PFSK-1 (cell line): ENCODE data around the gene B4GALT6.

Source experiments
- FOXP2 ChIP-seq: optimal IDR thresholded peaks from 2 replicates; pipeline ENCODE3; 2011; ENCODE audit warnings: borderline replicate concordance, control low read depth, inconsistent platforms; ENCODE audit not compliant: insufficient read depth; ENCODE audit errors: extremely low read length, extremely low read depth
- POLR2AphosphoS5 ChIP-seq: IDR thresholded peaks from 2 replicates; pipeline ENCODE4 v1.6.1; 2012; ENCODE audit warnings: low read depth, mild to moderate bottlenecking, control low read depth, low read length, moderate library complexity
- SIN3A ChIP-seq: IDR thresholded peaks from 2 replicates; pipeline ENCODE4 v1.6.1; 2012; ENCODE audit warnings: mild to moderate bottlenecking, low read length, moderate library complexity, borderline replicate concordance; ENCODE audit not compliant: insufficient read depth
- TAF1 ChIP-seq: IDR thresholded peaks from 2 replicates; pipeline ENCODE4 v1.6.1; 2012; ENCODE audit warnings: low read length, control low read depth, borderline replicate concordance; ENCODE audit not compliant: insufficient read depth
- TF ChIP-seq, protein P1 (sequence below), 2 experiments: IDR thresholded peaks; 2 replicates each; pipeline versions ENCODE4 v1.6.1 to v1.8.0; 2011 to 2012; ENCODE audit warnings: low read depth in 2 of 2, low read length in 2 of 2, control low read depth in 1 of 2, inconsistent platforms in 1 of 2, mild to moderate bottlenecking in 1 of 2, moderate library complexity in 1 of 2; ENCODE audit not compliant: insufficient read depth in 1 of 2

The B4GALT6 gene

DNA sequence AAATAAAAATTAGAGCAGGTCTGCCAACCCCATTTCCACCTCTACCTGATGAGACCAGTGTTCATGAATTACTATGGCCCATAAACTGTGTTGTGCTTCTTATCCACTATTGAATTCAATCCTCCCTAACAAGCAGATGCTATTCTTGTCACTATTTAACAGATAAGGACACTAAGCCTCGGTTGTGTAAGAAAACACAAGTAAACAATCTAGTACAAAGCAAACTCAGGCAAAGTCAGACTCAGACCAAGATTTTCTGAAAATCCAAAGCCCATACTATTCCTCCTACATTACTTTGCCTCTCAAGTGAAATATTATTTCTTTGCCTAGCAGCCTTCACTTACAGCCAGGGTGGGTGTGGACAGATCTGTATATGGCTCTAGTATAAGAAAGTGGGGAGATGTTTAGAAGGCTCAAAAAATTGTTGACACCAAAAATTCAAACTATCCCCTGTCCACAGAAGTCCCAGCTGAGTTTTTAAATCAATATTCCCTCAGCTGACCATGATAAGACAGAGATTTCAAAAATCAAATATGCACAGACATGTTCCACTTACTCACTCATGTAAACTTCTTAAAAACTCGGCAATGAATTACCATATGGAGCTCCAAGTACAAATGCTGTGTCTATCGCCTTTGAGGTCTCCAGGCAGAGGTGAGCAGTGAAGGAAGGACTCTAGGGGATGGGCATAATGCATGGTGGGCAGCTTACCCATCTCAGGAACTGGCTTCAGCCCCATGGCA, 108.7 kb downstream of the B4GALT6 start:
- TF ChIP-seq FOXP2, result no peak
- no peak for TF ChIP-seq SIN3A
- no peak for TF ChIP-seq TAF1
- TF ChIP-seq, protein P1, sequence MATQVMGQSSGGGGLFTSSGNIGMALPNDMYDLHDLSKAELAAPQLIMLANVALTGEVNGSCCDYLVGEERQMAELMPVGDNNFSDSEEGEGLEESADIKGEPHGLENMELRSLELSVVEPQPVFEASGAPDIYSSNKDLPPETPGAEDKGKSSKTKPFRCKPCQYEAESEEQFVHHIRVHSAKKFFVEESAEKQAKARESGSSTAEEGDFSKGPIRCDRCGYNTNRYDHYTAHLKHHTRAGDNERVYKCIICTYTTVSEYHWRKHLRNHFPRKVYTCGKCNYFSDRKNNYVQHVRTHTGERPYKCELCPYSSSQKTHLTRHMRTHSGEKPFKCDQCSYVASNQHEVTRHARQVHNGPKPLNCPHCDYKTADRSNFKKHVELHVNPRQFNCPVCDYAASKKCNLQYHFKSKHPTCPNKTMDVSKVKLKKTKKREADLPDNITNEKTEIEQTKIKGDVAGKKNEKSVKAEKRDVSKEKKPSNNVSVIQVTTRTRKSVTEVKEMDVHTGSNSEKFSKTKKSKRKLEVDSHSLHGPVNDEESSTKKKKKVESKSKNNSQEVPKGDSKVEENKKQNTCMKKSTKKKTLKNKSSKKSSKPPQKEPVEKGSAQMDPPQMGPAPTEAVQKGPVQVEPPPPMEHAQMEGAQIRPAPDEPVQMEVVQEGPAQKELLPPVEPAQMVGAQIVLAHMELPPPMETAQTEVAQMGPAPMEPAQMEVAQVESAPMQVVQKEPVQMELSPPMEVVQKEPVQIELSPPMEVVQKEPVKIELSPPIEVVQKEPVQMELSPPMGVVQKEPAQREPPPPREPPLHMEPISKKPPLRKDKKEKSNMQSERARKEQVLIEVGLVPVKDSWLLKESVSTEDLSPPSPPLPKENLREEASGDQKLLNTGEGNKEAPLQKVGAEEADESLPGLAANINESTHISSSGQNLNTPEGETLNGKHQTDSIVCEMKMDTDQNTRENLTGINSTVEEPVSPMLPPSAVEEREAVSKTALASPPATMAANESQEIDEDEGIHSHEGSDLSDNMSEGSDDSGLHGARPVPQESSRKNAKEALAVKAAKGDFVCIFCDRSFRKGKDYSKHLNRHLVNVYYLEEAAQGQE (IDR thresholded peaks at IDR 0.05; ENCODE audit: insufficient read depth in 1 of 2, low read depth in 2 of 2, low read length in 2 of 2), result no peak
- TF ChIP-seq POLR2AphosphoS5, result no peak

DNA sequence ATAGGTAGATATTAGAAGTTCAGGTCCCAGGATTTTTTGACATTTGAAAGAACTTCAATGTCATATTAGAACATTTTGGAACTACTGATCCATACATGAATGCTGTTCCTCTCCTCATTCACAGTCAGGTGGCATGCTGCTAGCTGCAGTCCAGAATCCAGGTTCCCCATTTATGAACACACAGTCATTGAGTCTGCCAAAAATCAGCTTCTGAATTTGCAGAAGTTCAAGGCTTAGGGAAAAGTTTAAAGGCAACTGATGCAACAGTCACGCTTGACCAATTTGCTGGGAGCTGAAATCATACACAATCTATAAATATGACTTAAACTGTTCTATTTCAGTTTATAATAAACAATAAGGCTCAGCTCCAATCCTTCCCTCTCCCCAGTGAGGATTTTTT, 110.0 kb downstream of the B4GALT6 start:
- TF ChIP-seq FOXP2 (no peak), SIN3A (no peak)
